Mesenteric fat pad (tissue), 1 donor: Measurements from ENCODE around the gene TEX101. TPM values are rescaled to one million over a fixed set of nuclear protein-coding genes. Genes with fewer than 3 reads are reported as not detected.

Experiments used
- DNase-seq: peaks from one replicate; pipeline ENCODE4 v3.0.0-alpha.2; 2020; ENCODE audit warnings: low spot score
- total RNA-seq: library from RNA; stranded (reverse); fragmentation: NEBNext Ultra II Directional; extraction: Animal tissue kit (Norgen Biotek cat#: 25700); gene quantifications from one replicate; pipeline ENCODE4 v1.2.1, GENCODE V29; 2021
- donor health status: DM: yes; HTN: yes; CAD: no.

Gene TEX101
- total RNA-seq, 1 donor from 2014 or later, result not detected

- DNase-seq, result no peak
Measured at GRCh38 chr19:43445426-43445825, 30.7 kb downstream of the TEX101 start.

GRCh38 chr19:43446746-43447489, 32.2 kb downstream of the TEX101 start:
- DNase-seq, result no peak

DNA sequence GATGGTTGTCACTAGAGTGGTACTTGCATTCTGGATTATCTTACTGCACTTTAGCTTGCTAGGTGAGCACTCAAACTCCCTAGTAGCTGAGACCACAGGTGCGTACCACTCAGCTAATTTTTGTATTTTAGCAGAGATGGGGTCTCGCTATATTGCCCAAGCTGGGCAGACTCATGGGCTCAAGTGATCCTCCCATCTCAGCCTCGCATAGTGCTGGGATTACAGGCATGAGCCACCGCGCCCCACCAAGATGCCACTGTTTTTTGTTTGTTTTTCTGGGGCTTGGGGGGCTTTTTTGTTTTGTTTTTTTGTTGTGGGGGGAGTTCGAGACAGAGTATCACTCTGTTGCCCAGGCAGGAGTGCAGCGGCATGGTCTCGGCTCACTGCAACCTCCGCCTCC, 33.0 kb downstream of the TEX101 start:
- no peak for DNase-seq

GRCh38 chr19:43450545-43450997, 35.9 kb downstream of the TEX101 start:
- DNase-seq, result no peak

DNA sequence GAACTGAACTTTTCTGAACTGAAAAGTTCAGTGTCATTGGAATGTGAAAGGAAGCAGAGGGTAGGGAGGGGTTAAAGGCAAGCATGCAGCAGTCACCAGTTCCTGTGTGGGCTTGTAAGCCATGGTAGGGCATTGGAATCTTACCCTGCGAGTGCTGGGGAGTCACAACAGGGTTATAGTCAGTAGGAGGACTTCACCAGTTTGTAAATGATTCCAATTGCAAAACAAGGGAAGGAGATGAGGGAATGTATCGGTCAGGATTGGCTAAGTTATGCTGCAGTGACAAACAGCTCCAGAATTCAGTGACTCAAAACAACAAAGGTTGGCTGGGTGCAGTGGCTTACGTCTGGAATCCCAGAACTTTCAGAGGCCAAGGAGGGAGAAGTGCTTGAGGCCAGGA, 37.9 kb downstream of the TEX101 start:
- DNase-seq, result no peak

- DNase-seq, result no peak
Measured at GRCh38 chr19:43454031-43454430, 39.3 kb downstream of the TEX101 start.

DNA sequence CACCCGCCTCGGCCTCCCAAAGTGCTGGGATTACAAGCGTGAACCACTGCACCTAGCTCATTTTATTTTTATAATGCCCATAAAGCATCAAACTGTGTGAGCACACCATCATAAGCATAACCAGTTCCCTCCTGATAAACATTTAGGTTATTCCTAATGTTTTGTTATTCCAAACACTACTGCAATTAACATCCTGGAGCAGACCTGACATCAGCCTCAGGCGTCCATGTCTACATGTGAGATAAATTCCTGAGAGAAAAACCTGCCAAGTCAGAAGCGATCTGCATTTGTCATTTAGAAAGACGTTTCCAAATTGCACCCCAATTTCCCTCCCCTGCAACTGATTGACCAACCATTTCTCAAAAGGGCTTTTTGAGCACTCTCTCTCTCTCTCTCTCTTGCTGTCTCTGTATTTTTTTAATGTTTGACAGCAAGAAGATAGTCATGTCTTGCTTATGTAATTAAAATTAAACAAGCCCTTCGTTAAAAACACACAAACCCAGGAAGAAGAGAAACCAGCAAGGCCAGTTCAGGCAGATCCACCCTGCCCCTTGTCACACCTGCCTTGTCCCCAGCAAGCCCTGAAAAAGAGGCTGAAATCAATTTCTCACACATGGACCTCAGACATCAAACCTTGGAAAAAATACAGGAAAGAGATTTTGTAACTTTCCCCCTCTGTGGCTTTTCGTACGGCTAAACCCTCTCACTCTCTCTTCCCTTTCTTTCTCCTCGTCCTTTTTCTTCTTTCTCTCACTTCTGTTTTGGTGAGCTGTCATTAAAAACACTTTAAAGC, 40.8 kb downstream of the TEX101 start:
- DNase-seq, result no peak

DNA sequence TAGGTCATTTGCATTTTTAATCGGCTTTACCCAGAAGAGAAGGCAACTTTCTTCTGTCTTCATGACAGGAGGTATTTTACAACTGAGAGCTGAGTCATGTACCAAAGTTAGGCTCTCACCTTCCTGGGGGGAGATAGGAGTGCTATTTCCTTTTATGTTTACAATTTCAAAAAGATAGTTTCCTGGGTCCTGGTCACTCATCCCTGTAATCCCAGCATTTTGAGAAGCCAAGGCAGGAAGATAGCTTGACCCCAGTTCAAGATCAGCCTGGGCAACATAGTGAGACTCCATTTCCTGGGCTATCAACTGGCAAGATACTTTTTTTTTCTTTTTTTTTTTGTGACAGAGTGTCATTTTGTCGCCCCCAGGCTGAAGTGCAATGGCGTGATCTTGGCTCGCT, 43.1 kb downstream of the TEX101 start:
- no peak for DNase-seq

DNA sequence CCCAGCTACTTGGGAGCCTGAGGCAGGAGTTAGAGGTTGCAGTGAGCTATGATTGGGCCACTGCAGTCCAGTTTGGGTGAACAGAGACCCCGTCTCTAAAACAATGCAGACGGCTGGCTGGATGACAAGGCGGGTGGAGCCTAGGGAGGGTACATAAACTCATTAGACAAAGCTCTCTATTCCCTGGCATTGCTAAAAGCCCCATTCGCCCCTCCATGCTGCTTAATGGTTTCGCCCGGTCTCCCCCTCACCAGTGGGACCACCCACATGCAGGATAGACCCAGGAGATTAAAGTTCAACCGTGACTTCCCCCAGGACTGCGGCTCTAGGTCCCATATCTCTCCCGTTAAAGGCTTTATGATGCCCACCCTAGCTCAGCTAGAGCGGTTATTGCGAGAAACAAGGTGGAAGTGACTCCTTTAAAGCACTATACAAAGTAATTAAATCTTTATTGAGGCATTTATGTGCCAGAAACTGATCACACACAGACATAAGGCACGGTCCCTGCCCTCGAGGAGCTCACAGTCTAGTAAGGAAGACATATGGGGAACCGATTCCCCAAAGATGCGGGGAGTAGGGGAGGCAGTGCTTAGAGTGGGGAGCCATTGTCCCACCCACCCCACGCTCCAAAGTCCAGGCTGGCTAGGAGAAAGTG, 45.8 kb downstream of the TEX101 start:
- no peak for DNase-seq

DNA sequence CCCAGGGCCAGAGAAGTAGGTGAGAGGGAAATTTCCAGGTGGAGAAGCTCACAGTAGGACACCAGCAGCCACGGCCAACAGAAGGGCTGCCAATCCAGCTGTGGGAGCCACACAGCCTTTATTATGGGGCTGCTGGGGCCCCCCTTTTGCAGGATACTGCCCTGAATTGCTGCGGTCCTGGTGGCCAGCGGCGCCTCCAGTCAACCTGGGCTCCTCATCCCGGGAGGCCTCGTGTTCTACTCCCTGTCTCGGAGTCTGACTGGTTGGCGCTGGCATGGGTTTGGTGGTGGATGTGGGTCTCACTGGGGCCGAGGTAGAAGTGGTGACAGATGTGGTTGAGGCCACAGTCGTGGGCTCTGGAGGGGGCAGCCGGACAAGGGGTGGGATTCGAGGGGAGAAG, 46.6 kb downstream of the TEX101 start:
- no peak for DNase-seq

DNA sequence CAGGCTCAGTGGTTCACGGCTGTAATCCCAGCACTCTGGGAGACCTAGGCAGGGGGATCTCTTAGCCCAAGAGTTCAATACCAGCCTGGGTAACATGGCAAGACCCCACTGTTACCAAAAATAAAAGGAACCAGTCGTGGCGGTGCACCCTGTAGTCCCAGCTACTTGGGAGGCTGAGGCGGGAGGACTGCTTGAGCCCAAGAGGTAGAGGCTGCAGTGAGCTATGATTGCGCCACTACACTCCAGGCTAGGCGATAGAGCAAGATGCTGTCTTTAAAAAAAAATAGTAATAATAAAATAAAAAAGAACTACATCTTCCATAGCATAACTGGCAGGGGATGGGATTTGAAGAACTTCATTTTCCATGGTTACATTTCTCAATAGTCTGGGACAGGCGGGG, 47.7 kb downstream of the TEX101 start:
- DNase-seq, result no peak

- no peak for DNase-seq
Measured at GRCh38 chr19:43462785-43463380, 48.2 kb downstream of the TEX101 start.

GRCh38 chr19:43463381-43464133, 48.9 kb downstream of the TEX101 start:
- DNase-seq, result peak; percentile 98

- peak; percentile 90 for DNase-seq
Measured at GRCh38 chr19:43464134-43464775, 49.6 kb downstream of the TEX101 start.

DNA sequence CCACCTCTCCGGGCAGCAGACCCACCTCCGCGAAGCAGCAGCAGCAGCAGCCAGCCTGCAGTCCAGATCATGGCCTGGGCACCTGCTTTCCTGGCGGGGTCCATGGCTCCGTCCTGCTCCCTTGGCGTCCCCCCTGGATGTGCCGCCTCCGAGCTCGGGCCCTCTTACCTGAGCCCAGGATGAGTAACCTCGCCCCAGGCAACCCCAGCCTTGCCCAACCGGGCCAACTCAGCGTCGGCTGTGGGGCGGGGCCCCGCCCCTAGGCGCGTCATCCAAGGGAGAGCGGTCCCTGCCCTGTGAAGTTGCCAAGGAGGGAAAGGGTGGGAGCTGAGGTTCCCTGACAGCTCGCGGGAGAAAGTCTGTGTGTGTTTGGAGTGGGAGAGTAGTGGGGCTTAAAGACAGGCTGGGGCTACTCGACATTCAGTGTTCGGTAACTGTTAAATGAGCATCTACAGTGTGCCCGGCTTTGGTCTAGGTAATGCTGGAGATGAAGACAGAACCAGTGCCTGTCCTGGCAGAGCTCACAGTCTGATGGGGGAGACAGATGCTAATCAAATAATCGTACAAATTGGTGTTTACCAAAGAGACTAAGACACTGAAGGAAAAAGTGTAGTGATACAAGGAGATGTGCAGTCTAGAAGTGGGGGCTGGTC, 50.9 kb downstream of the TEX101 start, which contains the start of gene LYPD3:
Gene LYPD3 (minus strand): TSS at position 141 of the 653 bp plus-strand sequence. CDS start 37 bp downstream, at position 104.
- DNase-seq, result no peak

GRCh38 chr19:43466793-43467192, 52.1 kb downstream of the TEX101 start:
- DNase-seq, result no peak

DNA sequence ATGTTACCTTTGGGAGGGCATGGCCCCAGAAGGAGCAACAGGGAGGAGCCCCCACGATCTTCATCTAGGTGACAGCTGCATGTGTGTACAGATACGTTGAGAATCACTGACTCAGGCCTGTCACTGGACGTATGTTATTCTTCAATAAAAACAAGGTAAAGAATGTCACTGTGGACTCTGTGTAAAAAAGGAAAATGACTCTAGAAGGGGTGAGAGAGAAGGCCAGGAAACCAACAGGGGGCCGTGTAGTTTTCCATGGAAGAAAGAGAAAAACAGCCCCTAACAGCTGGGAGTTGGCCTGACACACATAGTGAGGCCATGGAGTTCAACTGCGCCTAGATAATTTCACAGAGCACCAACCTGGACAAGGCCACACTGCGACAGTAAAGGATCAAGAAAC, 52.6 kb downstream of the TEX101 start:
- no peak for DNase-seq

GRCh38 chr19:43467730-43468129, 53.0 kb downstream of the TEX101 start:
- no peak for DNase-seq
